ENCODE data around the gene SFXN1. TPM values are rescaled to one million over a fixed set of nuclear protein-coding genes. Genes with fewer than 3 reads are reported as not detected.
"Not testable (repeated sequence)": the region's sequence is repeated elsewhere in the genome, so short reads cannot be mapped to it uniquely, and the experiment has no call there.

Gene SFXN1
- total and polyA plus RNA-seq, 4 donors = 47.3 to 241 (median 53.7) TPM

- no peak overlapping the region for H3K4me3 ChIP-seq (ENCODE audit: low read depth in 1 of 3, low read length in 3 of 3)
- no peaks in the 10 kb centered on the region for H3K27me3 ChIP-seq (ENCODE audit: control insufficient read depth in 4 of 4, insufficient read depth in 4 of 4, low read length in 3 of 4)
- no peak overlapping the region for H3K9ac ChIP-seq (ENCODE audit: low read depth in 1 of 2, low read length in 2 of 2)
- no peak for TF ChIP-seq ATF3 (IDR thresholded peaks at IDR 0.05)
- no peak for TF ChIP-seq ZBTB33 (IDR thresholded peaks at IDR 0.05)
- TF ChIP-seq HNF4G (IDR thresholded peaks at IDR 0.05) = no peak
- 87% methylated on average over 2 of the region's 2 CpGs for WGBS
- H3K4me1 ChIP-seq (ENCODE audit: control insufficient read depth in 4 of 4, insufficient read depth in 4 of 4, low read length in 3 of 4) = no peaks in the 10 kb centered on the region
- DNase-seq (ENCODE audit: low spot score) = no peak
- H3K9me3 ChIP-seq (ENCODE audit: control insufficient read depth in 4 of 4, low read length in 3 of 4) = no peaks in the 10 kb centered on the region
- no peak overlapping the region for H3K27ac ChIP-seq (ENCODE audit: low read depth in 1 of 2, low read length in 2 of 2)
- no peaks in the 10 kb centered on the region for H3K36me3 ChIP-seq (ENCODE audit: control insufficient read depth in 4 of 4, insufficient read depth in 3 of 4, low read depth in 1 of 4, low read length in 3 of 4)
Observed at GRCh38 chr5:175452166-175452565, 26.2 kb upstream of the SFXN1 start.

GRCh38 chr5:175454338-175454737 lies 24.0 kb upstream of the SFXN1 start:
- not testable (repeated sequence) for H3K27ac ChIP-seq (ENCODE audit: low read depth in 1 of 2, low read length in 2 of 2); DNase-seq (ENCODE audit: low spot score); H3K36me3 ChIP-seq (ENCODE audit: control insufficient read depth in 4 of 4, insufficient read depth in 3 of 4, low read depth in 1 of 4, low read length in 3 of 4); H3K9me3 ChIP-seq (ENCODE audit: control insufficient read depth in 4 of 4, low read length in 3 of 4); H3K27me3 ChIP-seq (ENCODE audit: control insufficient read depth in 4 of 4, insufficient read depth in 4 of 4, low read length in 3 of 4); H3K4me1 ChIP-seq (ENCODE audit: control insufficient read depth in 4 of 4, insufficient read depth in 4 of 4, low read length in 3 of 4); H3K9ac ChIP-seq (ENCODE audit: low read depth in 1 of 2, low read length in 2 of 2); H3K4me3 ChIP-seq (ENCODE audit: low read depth in 1 of 3, low read length in 3 of 3)
- WGBS = 96% methylated on average over 5 of the region's 5 CpGs

GRCh38 chr5:175456105-175456742 lies 22.1 kb upstream of the SFXN1 start:
- TF ChIP-seq NR2F2 (IDR thresholded peaks at IDR 0.05) = no peak
- H3K4me1 ChIP-seq (ENCODE audit: control insufficient read depth in 4 of 4, insufficient read depth in 4 of 4, low read length in 3 of 4) = no peaks in the 10 kb centered on the region

GRCh38 chr5:175457466-175457865 lies 20.9 kb upstream of the SFXN1 start:
- Histone ChIP-seq H3K9me3 (ENCODE audit: control insufficient read depth in 4 of 4, low read length in 3 of 4) (no peaks in the 10 kb centered on the region), H3K4me1 (ENCODE audit: control insufficient read depth in 4 of 4, insufficient read depth in 4 of 4, low read length in 3 of 4) (no peaks in the 10 kb centered on the region), H3K4me3 (ENCODE audit: low read depth in 1 of 3, low read length in 3 of 3) (no peak overlapping the region), H3K27me3 (ENCODE audit: control insufficient read depth in 4 of 4, insufficient read depth in 4 of 4, low read length in 3 of 4) (no peaks in the 10 kb centered on the region), H3K9ac (ENCODE audit: low read depth in 1 of 2, low read length in 2 of 2) (no peak overlapping the region), H3K36me3 (ENCODE audit: control insufficient read depth in 4 of 4, insufficient read depth in 3 of 4, low read depth in 1 of 4, low read length in 3 of 4) (no peaks in the 10 kb centered on the region), H3K27ac (ENCODE audit: low read depth in 1 of 2, low read length in 2 of 2) (no peak overlapping the region)
- DNase-seq (ENCODE audit: low spot score) = no peak
- WGBS = 81% methylated on average over 1 of the region's 1 CpG
- TF ChIP-seq CTCF (IDR thresholded peaks at IDR 0.05; ENCODE audit: low read depth, low read length, missing input control) (no peak), RXRA (IDR thresholded peaks at IDR 0.05) (no peak), RAD21 (IDR thresholded peaks at IDR 0.05) (no peak), GABPA (IDR thresholded peaks at IDR 0.05 in 1 of 2, conservative IDR thresholded peaks at IDR 0.05 in 1 of 2) (no peak), FOXA2 (IDR thresholded peaks at IDR 0.05) (no peak), SP1 (IDR thresholded peaks at IDR 0.05) (no peak), ZBTB33 (IDR thresholded peaks at IDR 0.05) (no peak), JUND (IDR thresholded peaks at IDR 0.05) (no peak), MAX (IDR thresholded peaks at IDR 0.05) (no peak)

More at GRCh38 chr5:175456105-175456742, 22.1 kb upstream of the SFXN1 start:
- H3K9ac ChIP-seq (ENCODE audit: low read depth in 1 of 2, low read length in 2 of 2) = no peak overlapping the region
- H3K27me3 ChIP-seq (ENCODE audit: control insufficient read depth in 4 of 4, insufficient read depth in 4 of 4, low read length in 3 of 4) = no peaks in the 10 kb centered on the region
- H3K36me3 ChIP-seq (ENCODE audit: control insufficient read depth in 4 of 4, insufficient read depth in 3 of 4, low read depth in 1 of 4, low read length in 3 of 4) = no peaks in the 10 kb centered on the region
- 81% methylated on average over 11 of the region's 11 CpGs for WGBS
- DNase-seq (ENCODE audit: low spot score) = no peak
- no peak overlapping the region for H3K4me3 ChIP-seq (ENCODE audit: low read depth in 1 of 3, low read length in 3 of 3)
- H3K9me3 ChIP-seq (ENCODE audit: control insufficient read depth in 4 of 4, low read length in 3 of 4) = no peaks in the 10 kb centered on the region
- H3K27ac ChIP-seq (ENCODE audit: low read depth in 1 of 2, low read length in 2 of 2) = no peak overlapping the region

Measured in liver (tissue), 9 donors.